ENCODE data around the gene PHPT1. TPM values are rescaled to one million over a fixed set of nuclear protein-coding genes. Genes with fewer than 3 reads are reported as not detected.
A peak's percentile ranks its signal among the peaks of the same experiment; 100 is the strongest.

PHPT1 gene
- total and polyA plus RNA-seq, 2 of the 13 experiments (the other 11 are each of a cell fraction or from before 2014, with no cell fraction given) = 189 to 192 TPM

DNA sequence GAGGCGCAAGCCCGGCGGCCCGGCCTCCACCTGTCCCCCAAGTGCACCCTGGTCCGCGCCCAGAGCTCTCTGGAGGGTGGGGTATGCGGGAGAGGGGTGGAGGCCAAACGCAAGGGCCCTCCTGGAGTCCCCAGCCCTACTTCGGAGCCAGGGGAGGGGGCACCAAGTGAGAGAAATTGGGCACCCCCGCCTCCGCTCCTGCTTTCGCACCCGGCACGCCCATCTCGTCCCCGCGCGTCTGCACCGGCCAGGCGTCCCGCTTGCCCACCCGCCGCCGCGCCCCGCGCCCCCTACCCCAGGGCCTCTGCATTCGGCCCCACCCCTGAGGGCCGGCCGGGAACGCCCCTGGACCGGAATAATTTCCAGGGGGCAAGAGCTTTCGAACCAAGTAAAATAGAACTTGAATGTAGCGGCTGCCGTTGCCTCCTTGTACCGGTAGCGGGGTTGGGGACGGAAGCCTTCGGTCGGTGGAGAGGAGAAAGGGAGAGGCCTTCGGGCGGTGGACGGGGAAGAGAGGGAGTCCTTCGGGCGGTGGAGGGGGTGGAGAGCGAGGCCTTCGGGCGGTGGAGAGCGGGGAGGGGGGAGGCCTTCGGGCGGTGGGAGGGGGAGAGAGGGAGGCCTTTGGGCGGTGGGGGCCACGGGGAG is 694 bp upstream of the PHPT1 start (continued):
- TF ChIP-seq ZNF607 (CRISPR knock-in tag; IDR thresholded peaks at IDR 0.05; ENCODE audit: borderline replicate concordance) (peak; percentile 12; the same call in 1 of the 2 replicates), MBNL3 (CRISPR knock-in tag; conservative IDR thresholded peaks at IDR 0.05) (no peak), NR2F1 (CRISPR knock-in tag; IDR thresholded peaks at IDR 0.05) (no peak), ZNF232 (CRISPR knock-in tag; IDR thresholded peaks at IDR 0.05; ENCODE audit: borderline replicate concordance) (no peak), ZNF83 (CRISPR knock-in tag; IDR thresholded peaks at IDR 0.05; ENCODE audit: borderline replicate concordance) (no peak), KMT2B (CRISPR knock-in tag; IDR thresholded peaks at IDR 0.05) (no peak), ZNF225 (CRISPR knock-in tag; IDR thresholded peaks at IDR 0.05) (no peak), HOXA7 (CRISPR knock-in tag; IDR thresholded peaks at IDR 0.05) (0 out of 2 replicates have a peak, but pooled peaks have one; percentile 3), ZNF160 (CRISPR knock-in tag; IDR thresholded peaks at IDR 0.05) (no peak), SRSF4 (IDR thresholded peaks at IDR 0.05; ENCODE audit: low read depth, low read length, poor library complexity, severe bottlenecking) (no peak), ISX (CRISPR knock-in tag; conservative IDR thresholded peaks at IDR 0.05) (no peak), GATA4 (IDR thresholded peaks at IDR 0.05; ENCODE audit: borderline replicate concordance, low read depth) (no peak), HNRNPLL (IDR thresholded peaks at IDR 0.05; ENCODE audit: low read depth, low read length, poor library complexity, severe bottlenecking) (no peak)
- TF ChIP-seq, protein P1, sequence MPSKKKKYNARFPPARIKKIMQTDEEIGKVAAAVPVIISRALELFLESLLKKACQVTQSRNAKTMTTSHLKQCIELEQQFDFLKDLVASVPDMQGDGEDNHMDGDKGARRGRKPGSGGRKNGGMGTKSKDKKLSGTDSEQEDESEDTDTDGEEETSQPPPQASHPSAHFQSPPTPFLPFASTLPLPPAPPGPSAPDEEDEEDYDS (CRISPR knock-in tag; IDR thresholded peaks at IDR 0.05) = peak; percentile 40
- TF ChIP-seq, protein P2, sequence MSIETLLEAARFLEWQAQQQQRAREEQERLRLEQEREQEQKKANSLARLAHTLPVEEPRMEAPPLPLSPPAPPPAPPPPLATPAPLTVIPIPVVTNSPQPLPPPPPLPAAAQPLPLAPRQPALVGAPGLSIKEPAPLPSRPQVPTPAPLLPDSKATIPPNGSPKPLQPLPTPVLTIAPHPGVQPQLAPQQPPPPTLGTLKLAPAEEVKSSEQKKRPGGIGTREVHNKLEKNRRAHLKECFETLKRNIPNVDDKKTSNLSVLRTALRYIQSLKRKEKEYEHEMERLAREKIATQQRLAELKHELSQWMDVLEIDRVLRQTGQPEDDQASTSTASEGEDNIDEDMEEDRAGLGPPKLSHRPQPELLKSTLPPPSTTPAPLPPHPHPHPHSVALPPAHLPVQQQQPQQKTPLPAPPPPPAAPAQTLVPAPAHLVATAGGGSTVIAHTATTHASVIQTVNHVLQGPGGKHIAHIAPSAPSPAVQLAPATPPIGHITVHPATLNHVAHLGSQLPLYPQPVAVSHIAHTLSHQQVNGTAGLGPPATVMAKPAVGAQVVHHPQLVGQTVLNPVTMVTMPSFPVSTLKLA (IDR thresholded peaks at IDR 0.05) = no peak
- TF ChIP-seq, protein P3, sequence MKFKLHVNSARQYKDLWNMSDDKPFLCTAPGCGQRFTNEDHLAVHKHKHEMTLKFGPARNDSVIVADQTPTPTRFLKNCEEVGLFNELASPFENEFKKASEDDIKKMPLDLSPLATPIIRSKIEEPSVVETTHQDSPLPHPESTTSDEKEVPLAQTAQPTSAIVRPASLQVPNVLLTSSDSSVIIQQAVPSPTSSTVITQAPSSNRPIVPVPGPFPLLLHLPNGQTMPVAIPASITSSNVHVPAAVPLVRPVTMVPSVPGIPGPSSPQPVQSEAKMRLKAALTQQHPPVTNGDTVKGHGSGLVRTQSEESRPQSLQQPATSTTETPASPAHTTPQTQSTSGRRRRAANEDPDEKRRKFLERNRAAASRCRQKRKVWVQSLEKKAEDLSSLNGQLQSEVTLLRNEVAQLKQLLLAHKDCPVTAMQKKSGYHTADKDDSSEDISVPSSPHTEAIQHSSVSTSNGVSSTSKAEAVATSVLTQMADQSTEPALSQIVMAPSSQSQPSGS (CRISPR knock-in tag; IDR thresholded peaks at IDR 0.05) = no peak
- TF ChIP-seq, protein P4, sequence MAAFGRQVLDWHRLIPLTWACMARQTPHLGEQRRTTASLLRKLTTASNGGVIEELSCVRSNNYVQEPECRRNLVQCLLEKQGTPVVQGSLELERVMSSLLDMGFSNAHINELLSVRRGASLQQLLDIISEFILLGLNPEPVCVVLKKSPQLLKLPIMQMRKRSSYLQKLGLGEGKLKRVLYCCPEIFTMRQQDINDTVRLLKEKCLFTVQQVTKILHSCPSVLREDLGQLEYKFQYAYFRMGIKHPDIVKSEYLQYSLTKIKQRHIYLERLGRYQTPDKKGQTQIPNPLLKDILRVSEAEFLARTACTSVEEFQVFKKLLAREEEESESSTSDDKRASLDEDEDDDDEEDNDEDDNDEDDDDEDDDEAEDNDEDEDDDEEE (CRISPR knock-in tag; IDR thresholded peaks at IDR 0.05) = no peak
- TF ChIP-seq, protein P5, sequence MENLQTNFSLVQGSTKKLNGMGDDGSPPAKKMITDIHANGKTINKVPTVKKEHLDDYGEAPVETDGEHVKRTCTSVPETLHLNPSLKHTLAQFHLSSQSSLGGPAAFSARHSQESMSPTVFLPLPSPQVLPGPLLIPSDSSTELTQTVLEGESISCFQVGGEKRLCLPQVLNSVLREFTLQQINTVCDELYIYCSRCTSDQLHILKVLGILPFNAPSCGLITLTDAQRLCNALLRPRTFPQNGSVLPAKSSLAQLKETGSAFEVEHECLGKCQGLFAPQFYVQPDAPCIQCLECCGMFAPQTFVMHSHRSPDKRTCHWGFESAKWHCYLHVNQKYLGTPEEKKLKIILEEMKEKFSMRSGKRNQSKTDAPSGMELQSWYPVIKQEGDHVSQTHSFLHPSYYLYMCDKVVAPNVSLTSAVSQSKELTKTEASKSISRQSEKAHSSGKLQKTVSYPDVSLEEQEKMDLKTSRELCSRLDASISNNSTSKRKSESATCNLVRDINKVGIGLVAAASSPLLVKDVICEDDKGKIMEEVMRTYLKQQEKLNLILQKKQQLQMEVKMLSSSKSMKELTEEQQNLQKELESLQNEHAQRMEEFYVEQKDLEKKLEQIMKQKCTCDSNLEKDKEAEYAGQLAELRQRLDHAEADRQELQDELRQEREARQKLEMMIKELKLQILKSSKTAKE (CRISPR knock-in tag; IDR thresholded peaks at IDR 0.05; ENCODE audit: borderline replicate concordance) = no peak

Measured in HepG2 (cell line).